K562 (cell line): ENCODE data around the gene AIG1. TPM values are rescaled to one million over a fixed set of nuclear protein-coding genes. Genes with fewer than 3 reads are reported as not detected.

Source experiments
- CBX3 ChIP-seq, 2 experiments: IDR thresholded peaks; 1 replicate in 1 of 2; 2 replicates in 1 of 2; pipeline ENCODE4 v1.6.1; 2012; ENCODE audit warnings: inconsistent platforms in 2 of 2, low read length in 2 of 2, borderline replicate concordance in 1 of 2, control low read depth in 1 of 2
- EGR1 ChIP-seq: fragments of 450-650 bp; conservative IDR thresholded peaks from 2 replicates; pipeline ENCODE4 v1.6.1; 2017; ENCODE audit warnings: mild to moderate bottlenecking
- ELF1 ChIP-seq: fragments of 200-800 bp; sonication (Bioruptor generic); IDR thresholded peaks from 2 replicates; pipeline ENCODE4 v1.6.1; 2016; ENCODE audit warnings: missing genetic modification characterization, missing compliant biosample characterization
- FOXA3 ChIP-seq, 2 experiments: fragments of 450-650 bp in 1 of 2; sonication (generic) in 1 of 2; formaldehyde crosslinking; IDR thresholded peaks in 1 of 2; conservative IDR thresholded peaks in 1 of 2; 2 replicates each; pipeline versions ENCODE4 v1.4.0 to v1.8.0; 2020 to 2022; ENCODE audit warnings: mild to moderate bottlenecking in 2 of 2, missing genetic modification reagents in 1 of 2
- FOXP1 ChIP-seq: sonication (generic); formaldehyde crosslinking; IDR thresholded peaks from 2 replicates; pipeline ENCODE4 v1.8.0; 2022; ENCODE audit warnings: mild to moderate bottlenecking, missing genetic modification reagents
- SMAD4 ChIP-seq: fragments of 250-450 bp; sonication (Bioruptor Pico); conservative IDR thresholded peaks from 2 replicates; pipeline ENCODE4 v1.8.0; 2021; ENCODE audit warnings: inconsistent platforms, mild to moderate bottlenecking, moderate library complexity
- TCF3 ChIP-seq: sonication (generic); formaldehyde crosslinking; IDR thresholded peaks from 2 replicates; pipeline ENCODE4 v1.4.0; 2020; ENCODE audit warnings: mild to moderate bottlenecking, missing genetic modification reagents
- TRIM24 ChIP-seq, 2 experiments: fragments of 450-650 bp; IDR thresholded peaks; 2 replicates each; pipeline ENCODE4 v1.6.1; 2016
- polyA plus RNA-seq, 8 experiments: library from polyadenylated mRNA; depleted of rRNA in 4 of 8; stranded (reverse) in 5 of 8; unstranded in 3 of 8; fragments of >200 nt; fragmentation: Nextera tagmentation in 2 of 8; fragmentation: Illumina TruSeq in 1 of 8; extraction: Ambion mirVana in 2 of 8; extraction: Trizol in 1 of 8; gene quantifications; 2 replicates each; pipeline versions ENCODE4 v1.2.1 to v1.2.3, GENCODE V29; 2011 to 2014; ENCODE audit warnings: inconsistent platforms in 1 of 8, missing spikeins in 1 of 8
- total RNA-seq, 7 experiments: library from RNA; depleted of rRNA in 6 of 7; stranded (reverse); fragments of >200 nt in 6 of 7; fragmentation: Illumina TruSeq in 2 of 7; extraction: Trizol in 2 of 7; gene quantifications; 2 replicates each; pipeline versions ENCODE4 v1.2.1 to v1.2.3, GENCODE V29; 2011 to 2021; ENCODE audit warnings: low replicate concordance in 1 of 7
- TF ChIP-seq, protein P1 (sequence below): fragments of 450-650 bp; IDR thresholded peaks from 2 replicates; pipeline ENCODE4 v1.6.1; 2016; ENCODE audit warnings: mild to moderate bottlenecking, moderate library complexity
- TF ChIP-seq, protein P2 (sequence below): sonication (generic); formaldehyde crosslinking; IDR thresholded peaks from 2 replicates; pipeline ENCODE4 v1.9.0; 2022; ENCODE audit warnings: mild to moderate bottlenecking, missing genetic modification reagents
- TF ChIP-seq, protein P3 (sequence below): fragments of 450-650 bp; IDR thresholded peaks from 2 replicates; pipeline ENCODE4 v1.6.1; 2017; ENCODE audit warnings: antibody characterized with exemption, mild to moderate bottlenecking

The AIG1 gene
- total and polyA plus RNA-seq, 9 of the 15 experiments (the other 6 are each of a cell fraction or from before 2014, with no cell fraction given) = 74.8 to 333 (median 127) TPM

DNA sequence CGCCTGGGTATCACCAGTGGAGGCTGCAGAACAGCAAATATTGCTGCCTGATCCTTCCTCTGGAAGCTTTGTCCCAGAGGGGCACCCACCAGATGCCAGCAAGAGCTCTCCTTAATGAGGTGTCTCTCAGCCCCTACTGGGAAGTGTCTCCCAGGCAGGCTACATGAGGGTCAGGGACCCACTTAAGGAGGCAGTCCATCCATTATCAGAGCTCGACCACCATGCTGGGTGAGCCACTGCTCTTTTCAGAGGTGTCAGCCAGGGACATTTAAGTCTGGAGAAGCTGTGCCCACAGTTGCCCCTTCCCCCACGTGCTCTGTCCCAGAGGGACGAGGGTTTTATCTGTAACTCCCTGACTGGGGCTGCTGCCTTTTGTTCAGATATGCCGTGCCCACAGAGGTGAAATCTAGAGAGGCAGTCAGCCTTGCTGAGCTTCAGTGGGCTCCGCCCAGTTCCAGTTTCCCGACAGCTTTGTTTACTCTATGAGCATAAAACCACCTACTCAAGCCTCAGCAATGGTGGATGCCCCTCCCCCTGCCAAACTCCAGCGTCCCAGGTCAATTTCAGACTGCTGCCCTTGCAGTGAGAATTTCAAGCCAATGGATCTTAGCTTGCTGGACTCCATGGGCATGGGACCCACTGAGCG, 25.9 kb upstream of the AIG1 start (continued):
- TF ChIP-seq, protein P1, sequence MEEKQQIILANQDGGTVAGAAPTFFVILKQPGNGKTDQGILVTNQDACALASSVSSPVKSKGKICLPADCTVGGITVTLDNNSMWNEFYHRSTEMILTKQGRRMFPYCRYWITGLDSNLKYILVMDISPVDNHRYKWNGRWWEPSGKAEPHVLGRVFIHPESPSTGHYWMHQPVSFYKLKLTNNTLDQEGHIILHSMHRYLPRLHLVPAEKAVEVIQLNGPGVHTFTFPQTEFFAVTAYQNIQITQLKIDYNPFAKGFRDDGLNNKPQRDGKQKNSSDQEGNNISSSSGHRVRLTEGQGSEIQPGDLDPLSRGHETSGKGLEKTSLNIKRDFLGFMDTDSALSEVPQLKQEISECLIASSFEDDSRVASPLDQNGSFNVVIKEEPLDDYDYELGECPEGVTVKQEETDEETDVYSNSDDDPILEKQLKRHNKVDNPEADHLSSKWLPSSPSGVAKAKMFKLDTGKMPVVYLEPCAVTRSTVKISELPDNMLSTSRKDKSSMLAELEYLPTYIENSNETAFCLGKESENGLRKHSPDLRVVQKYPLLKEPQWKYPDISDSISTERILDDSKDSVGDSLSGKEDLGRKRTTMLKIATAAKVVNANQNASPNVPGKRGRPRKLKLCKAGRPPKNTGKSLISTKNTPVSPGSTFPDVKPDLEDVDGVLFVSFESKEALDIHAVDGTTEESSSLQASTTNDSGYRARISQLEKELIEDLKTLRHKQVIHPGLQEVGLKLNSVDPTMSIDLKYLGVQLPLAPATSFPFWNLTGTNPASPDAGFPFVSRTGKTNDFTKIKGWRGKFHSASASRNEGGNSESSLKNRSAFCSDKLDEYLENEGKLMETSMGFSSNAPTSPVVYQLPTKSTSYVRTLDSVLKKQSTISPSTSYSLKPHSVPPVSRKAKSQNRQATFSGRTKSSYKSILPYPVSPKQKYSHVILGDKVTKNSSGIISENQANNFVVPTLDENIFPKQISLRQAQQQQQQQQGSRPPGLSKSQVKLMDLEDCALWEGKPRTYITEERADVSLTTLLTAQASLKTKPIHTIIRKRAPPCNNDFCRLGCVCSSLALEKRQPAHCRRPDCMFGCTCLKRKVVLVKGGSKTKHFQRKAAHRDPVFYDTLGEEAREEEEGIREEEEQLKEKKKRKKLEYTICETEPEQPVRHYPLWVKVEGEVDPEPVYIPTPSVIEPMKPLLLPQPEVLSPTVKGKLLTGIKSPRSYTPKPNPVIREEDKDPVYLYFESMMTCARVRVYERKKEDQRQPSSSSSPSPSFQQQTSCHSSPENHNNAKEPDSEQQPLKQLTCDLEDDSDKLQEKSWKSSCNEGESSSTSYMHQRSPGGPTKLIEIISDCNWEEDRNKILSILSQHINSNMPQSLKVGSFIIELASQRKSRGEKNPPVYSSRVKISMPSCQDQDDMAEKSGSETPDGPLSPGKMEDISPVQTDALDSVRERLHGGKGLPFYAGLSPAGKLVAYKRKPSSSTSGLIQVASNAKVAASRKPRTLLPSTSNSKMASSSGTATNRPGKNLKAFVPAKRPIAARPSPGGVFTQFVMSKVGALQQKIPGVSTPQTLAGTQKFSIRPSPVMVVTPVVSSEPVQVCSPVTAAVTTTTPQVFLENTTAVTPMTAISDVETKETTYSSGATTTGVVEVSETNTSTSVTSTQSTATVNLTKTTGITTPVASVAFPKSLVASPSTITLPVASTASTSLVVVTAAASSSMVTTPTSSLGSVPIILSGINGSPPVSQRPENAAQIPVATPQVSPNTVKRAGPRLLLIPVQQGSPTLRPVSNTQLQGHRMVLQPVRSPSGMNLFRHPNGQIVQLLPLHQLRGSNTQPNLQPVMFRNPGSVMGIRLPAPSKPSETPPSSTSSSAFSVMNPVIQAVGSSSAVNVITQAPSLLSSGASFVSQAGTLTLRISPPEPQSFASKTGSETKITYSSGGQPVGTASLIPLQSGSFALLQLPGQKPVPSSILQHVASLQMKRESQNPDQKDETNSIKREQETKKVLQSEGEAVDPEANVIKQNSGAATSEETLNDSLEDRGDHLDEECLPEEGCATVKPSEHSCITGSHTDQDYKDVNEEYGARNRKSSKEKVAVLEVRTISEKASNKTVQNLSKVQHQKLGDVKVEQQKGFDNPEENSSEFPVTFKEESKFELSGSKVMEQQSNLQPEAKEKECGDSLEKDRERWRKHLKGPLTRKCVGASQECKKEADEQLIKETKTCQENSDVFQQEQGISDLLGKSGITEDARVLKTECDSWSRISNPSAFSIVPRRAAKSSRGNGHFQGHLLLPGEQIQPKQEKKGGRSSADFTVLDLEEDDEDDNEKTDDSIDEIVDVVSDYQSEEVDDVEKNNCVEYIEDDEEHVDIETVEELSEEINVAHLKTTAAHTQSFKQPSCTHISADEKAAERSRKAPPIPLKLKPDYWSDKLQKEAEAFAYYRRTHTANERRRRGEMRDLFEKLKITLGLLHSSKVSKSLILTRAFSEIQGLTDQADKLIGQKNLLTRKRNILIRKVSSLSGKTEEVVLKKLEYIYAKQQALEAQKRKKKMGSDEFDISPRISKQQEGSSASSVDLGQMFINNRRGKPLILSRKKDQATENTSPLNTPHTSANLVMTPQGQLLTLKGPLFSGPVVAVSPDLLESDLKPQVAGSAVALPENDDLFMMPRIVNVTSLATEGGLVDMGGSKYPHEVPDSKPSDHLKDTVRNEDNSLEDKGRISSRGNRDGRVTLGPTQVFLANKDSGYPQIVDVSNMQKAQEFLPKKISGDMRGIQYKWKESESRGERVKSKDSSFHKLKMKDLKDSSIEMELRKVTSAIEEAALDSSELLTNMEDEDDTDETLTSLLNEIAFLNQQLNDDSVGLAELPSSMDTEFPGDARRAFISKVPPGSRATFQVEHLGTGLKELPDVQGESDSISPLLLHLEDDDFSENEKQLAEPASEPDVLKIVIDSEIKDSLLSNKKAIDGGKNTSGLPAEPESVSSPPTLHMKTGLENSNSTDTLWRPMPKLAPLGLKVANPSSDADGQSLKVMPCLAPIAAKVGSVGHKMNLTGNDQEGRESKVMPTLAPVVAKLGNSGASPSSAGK = peak; percentile 64
- TF ChIP-seq TRIM24 (IDR thresholded peaks at IDR 0.05) = peak; percentile 38 to 40; a peak in 1 of 4 replicates
- 0 out of 2 replicates have a peak, but pooled peaks have one; percentile 17 for TF ChIP-seq SMAD4 (CRISPR knock-in tag)
- peak; percentile 30; the same call in 1 of the 2 replicates for TF ChIP-seq EGR1
- TF ChIP-seq, protein P2, sequence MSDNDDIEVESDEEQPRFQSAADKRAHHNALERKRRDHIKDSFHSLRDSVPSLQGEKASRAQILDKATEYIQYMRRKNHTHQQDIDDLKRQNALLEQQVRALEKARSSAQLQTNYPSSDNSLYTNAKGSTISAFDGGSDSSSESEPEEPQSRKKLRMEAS (CRISPR knock-in tag) = peak; percentile 70
- TF ChIP-seq FOXP1 (CRISPR knock-in tag) = 0 out of 2 replicates have a peak, but pooled peaks have one; percentile 49
- TF ChIP-seq, protein P3, sequence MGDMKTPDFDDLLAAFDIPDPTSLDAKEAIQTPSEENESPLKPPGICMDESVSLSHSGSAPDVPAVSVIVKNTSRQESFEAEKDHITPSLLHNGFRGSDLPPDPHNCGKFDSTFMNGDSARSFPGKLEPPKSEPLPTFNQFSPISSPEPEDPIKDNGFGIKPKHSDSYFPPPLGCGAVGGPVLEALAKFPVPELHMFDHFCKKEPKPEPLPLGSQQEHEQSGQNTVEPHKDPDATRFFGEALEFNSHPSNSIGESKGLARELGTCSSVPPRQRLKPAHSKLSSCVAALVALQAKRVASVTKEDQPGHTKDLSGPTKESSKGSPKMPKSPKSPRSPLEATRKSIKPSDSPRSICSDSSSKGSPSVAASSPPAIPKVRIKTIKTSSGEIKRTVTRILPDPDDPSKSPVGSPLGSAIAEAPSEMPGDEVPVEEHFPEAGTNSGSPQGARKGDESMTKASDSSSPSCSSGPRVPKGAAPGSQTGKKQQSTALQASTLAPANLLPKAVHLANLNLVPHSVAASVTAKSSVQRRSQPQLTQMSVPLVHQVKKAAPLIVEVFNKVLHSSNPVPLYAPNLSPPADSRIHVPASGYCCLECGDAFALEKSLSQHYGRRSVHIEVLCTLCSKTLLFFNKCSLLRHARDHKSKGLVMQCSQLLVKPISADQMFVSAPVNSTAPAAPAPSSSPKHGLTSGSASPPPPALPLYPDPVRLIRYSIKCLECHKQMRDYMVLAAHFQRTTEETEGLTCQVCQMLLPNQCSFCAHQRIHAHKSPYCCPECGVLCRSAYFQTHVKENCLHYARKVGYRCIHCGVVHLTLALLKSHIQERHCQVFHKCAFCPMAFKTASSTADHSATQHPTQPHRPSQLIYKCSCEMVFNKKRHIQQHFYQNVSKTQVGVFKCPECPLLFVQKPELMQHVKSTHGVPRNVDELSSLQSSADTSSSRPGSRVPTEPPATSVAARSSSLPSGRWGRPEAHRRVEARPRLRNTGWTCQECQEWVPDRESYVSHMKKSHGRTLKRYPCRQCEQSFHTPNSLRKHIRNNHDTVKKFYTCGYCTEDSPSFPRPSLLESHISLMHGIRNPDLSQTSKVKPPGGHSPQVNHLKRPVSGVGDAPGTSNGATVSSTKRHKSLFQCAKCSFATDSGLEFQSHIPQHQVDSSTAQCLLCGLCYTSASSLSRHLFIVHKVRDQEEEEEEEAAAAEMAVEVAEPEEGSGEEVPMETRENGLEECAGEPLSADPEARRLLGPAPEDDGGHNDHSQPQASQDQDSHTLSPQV = peak; percentile 30; the same call in 1 of the 2 replicates
- TF ChIP-seq FOXA3 (CRISPR knock-in tag; conservative IDR thresholded peaks at IDR 0.05 in 1 of 2, IDR thresholded peaks at IDR 0.05 in 1 of 2) = peak; percentile 87 to 97
- peak; percentile 89 for TF ChIP-seq TCF3 (CRISPR knock-in tag)
- no peak for TF ChIP-seq ELF1 (tag)
- TF ChIP-seq CBX3 (IDR thresholded peaks at IDR 0.05; ENCODE audit: borderline replicate concordance in 1 of 2, low read length in 2 of 2) = peak in 1 of 2 experiments; percentile 14; a peak in 1 of 3 replicates
